ENCODE measurements around the gene NLRC4. TPM values are rescaled to one million over a fixed set of nuclear protein-coding genes. Genes with fewer than 3 reads are reported as not detected.

NLRC4 gene, protein sequence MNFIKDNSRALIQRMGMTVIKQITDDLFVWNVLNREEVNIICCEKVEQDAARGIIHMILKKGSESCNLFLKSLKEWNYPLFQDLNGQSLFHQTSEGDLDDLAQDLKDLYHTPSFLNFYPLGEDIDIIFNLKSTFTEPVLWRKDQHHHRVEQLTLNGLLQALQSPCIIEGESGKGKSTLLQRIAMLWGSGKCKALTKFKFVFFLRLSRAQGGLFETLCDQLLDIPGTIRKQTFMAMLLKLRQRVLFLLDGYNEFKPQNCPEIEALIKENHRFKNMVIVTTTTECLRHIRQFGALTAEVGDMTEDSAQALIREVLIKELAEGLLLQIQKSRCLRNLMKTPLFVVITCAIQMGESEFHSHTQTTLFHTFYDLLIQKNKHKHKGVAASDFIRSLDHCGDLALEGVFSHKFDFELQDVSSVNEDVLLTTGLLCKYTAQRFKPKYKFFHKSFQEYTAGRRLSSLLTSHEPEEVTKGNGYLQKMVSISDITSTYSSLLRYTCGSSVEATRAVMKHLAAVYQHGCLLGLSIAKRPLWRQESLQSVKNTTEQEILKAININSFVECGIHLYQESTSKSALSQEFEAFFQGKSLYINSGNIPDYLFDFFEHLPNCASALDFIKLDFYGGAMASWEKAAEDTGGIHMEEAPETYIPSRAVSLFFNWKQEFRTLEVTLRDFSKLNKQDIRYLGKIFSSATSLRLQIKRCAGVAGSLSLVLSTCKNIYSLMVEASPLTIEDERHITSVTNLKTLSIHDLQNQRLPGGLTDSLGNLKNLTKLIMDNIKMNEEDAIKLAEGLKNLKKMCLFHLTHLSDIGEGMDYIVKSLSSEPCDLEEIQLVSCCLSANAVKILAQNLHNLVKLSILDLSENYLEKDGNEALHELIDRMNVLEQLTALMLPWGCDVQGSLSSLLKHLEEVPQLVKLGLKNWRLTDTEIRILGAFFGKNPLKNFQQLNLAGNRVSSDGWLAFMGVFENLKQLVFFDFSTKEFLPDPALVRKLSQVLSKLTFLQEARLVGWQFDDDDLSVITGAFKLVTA
- total RNA-seq, result not detected in 2 replicates

DNA sequence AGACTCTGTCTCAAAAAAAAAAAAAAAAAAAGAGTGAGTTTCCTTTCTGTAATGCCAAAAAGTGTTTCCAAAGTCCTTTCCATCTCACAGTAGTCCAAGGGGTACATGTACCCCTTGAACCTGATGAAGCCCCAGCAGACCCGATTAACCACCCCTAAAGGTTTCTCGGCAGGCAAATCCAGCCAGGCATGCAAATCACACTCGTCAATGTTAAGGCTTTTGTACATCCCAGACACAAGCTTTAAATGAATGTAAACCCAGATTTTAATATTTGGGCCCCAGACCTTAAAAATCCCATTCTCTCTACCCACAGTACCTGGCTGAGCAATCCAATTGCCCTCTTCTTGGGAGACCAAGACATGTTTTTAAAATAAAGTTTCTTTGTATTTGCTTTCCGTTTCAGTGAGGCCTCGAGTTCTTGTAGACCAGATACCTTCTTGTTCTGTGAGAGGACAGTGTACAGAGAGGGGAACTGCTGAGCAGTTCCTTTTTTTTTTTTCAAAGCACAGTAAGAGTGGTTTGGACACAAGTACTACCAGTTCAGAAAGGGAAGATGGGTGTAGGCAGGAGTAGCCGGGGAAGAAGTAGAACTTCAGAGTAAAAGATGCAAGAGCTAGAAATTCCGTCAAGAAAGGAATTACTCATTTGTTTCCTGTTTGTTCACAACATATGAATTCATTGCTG lies at the start of gene NLRC4:
TSS of gene NLRC4 (minus strand) at position 465 of the 684 bp plus-strand sequence. CDS start 8,111 bp downstream, outside the sequence.

DNA sequence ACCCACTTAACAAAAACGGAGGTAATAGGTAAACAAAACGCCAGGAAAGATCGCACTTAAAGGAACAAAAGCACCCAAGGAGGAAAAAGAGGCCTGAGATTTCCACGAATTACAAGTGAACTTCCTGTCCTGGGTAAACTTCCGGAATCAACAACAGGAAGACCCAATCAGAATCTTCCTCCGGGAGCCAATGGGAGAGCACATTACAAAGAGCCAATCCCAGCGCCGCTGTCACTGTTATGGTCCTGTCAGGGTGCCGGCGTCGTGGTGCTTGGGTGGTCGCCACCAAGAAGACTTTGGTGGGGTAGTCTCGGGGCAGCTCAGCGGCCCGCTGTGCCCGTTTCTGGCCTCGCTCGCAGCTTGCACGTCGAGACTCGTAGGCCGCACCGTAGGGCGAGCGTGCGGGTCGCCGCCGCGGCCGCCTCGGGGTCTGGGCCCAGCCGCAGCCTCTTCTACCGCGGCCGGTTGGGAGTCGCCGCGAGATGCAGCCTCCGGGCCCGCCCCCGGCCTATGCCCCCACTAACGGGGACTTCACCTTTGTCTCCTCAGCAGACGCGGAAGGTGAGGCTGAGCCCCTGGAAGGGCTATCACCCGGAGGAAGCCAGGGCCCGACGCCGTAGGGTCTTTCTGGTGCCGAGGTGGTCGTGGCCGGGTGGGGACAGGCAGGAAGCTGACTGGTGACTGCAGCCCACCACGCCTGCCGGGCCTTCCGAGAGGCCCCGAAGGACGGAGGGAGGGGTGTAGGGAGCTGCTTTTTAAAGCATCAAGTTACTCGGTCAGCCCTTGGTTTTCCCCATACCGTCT lies 13.2 kb upstream of the NLRC4 start, which contains the start of gene YIPF4:
TSS of gene YIPF4 (plus strand) at position 231 of the 804 bp plus-strand sequence. CDS start at position 483, 252 bp downstream.

Small RNA genes lying within 50 kb of the gene (small RNA-seq; reads per million reads assigned to genes)
- gene RNU6-647P, result not detected

Other genes starting within 250 kb of the NLRC4 start
- 43.2 and 79.3 TPM in 2 replicates for gene DPY30, start 225.1 kb downstream of the NLRC4 start, total RNA-seq
- gene SPAST, start 201.3 kb downstream of the NLRC4 start, total RNA-seq, result 19.5 and 32.2 TPM in 2 replicates
- gene SLC30A6, start 99.0 kb downstream of the NLRC4 start, total RNA-seq, result 22.0 and 29.2 TPM in 2 replicates
- 13.7 and 17.4 TPM in 2 replicates for gene YIPF4, start 13.0 kb upstream of the NLRC4 start, total RNA-seq
- 143 and 185 TPM in 2 replicates for gene BIRC6, start 92.1 kb upstream of the NLRC4 start, total RNA-seq